H9 (cell line): ENCODE measurements around the gene MED15. TPM values are rescaled to one million over a fixed set of nuclear protein-coding genes. Genes with fewer than 3 reads are reported as not detected.

Experiments used
- DNase-seq: peaks from one replicate; pipeline ENCODE4 v3.0.0-alpha.2; 2017
- H2AFZ ChIP-seq: one replicate; pipeline ENCODE4 v1.6.1; 2013; ENCODE audit warnings: mild to moderate bottlenecking, low read length, control low read depth, moderate library complexity
- H2AK5ac ChIP-seq: 2 replicates; pipeline ENCODE4 v1.6.1; 2013; ENCODE audit warnings: low read length, control low read depth, mixed read lengths; ENCODE audit not compliant: insufficient read length
- H2BK120ac ChIP-seq: one replicate; pipeline ENCODE4 v1.6.1; 2013; ENCODE audit warnings: low read depth, mild to moderate bottlenecking, low read length, control low read depth, inconsistent platforms; ENCODE audit not compliant: poor library complexity, severe bottlenecking
- H2BK12ac ChIP-seq: 2 replicates; pipeline ENCODE4 v1.6.1; 2013; ENCODE audit warnings: low read length, control low read depth, mixed read lengths, low read depth; ENCODE audit not compliant: insufficient read length
- H2BK15ac ChIP-seq: 2 replicates; pipeline ENCODE4 v1.6.1; 2013; ENCODE audit warnings: low read depth, low read length, control low read depth
- H2BK20ac ChIP-seq: one replicate; pipeline ENCODE4 v1.6.1; 2013; ENCODE audit warnings: low read depth, mild to moderate bottlenecking, low read length, control low read depth, inconsistent platforms; ENCODE audit not compliant: poor library complexity, severe bottlenecking
- H2BK5ac ChIP-seq: 2 replicates; pipeline ENCODE4 v1.6.1; 2013; ENCODE audit warnings: low read length, control low read depth, mixed read lengths; ENCODE audit not compliant: insufficient read length
- H3K14ac ChIP-seq: 2 replicates; pipeline ENCODE4 v1.6.1; 2013; ENCODE audit warnings: low read length, control low read depth; ENCODE audit not compliant: insufficient read depth
- H3K18ac ChIP-seq: 2 replicates; pipeline ENCODE4 v1.6.1; 2013; ENCODE audit warnings: low read depth, mild to moderate bottlenecking, mixed read lengths, low read length, control low read depth; ENCODE audit not compliant: insufficient read length
- H3K23ac ChIP-seq: 2 replicates; pipeline ENCODE4 v1.6.1; 2013; ENCODE audit warnings: low read length, control low read depth, mixed read lengths, low read depth; ENCODE audit not compliant: insufficient read length
- H3K23me2 ChIP-seq: 2 replicates; pipeline ENCODE4 v1.6.1; 2013; ENCODE audit warnings: low read depth, mild to moderate bottlenecking, mixed read lengths, low read length, control low read depth; ENCODE audit not compliant: insufficient read length, poor library complexity, severe bottlenecking
- H3K27ac ChIP-seq: 2 replicates; pipeline ENCODE4 v1.5.1; 2013; ENCODE audit warnings: low read length, control low read depth, mixed read lengths, low read depth; ENCODE audit not compliant: insufficient read length
- H3K27me3 ChIP-seq: 2 replicates; pipeline ENCODE4 v1.6.1; 2013; ENCODE audit warnings: low read length, control low read depth, inconsistent platforms; ENCODE audit not compliant: insufficient read depth
- H3K4ac ChIP-seq: 2 replicates; pipeline ENCODE4 v1.6.1; 2013; ENCODE audit warnings: low read depth, mild to moderate bottlenecking, control low read depth, inconsistent platforms, low read length, moderate library complexity
- H3K4me1 ChIP-seq: 2 replicates; pipeline ENCODE4 v1.6.1; 2013; ENCODE audit warnings: low read length, control low read depth, inconsistent platforms; ENCODE audit not compliant: insufficient read depth
- H3K4me2 ChIP-seq: 2 replicates; pipeline ENCODE4 v1.6.1; 2013; ENCODE audit warnings: low read length, control low read depth, mixed read lengths; ENCODE audit not compliant: insufficient read length, insufficient read depth
- H3K56ac ChIP-seq: 2 replicates; pipeline ENCODE4 v1.6.1; 2013; ENCODE audit warnings: low read depth, mild to moderate bottlenecking, mixed read lengths, low read length, control low read depth; ENCODE audit not compliant: insufficient read length
- H3K79me1 ChIP-seq: 2 replicates; pipeline ENCODE4 v1.6.1; 2013; ENCODE audit warnings: low read depth, mild to moderate bottlenecking, moderate library complexity, low read length, control low read depth, inconsistent platforms; ENCODE audit not compliant: insufficient read depth, poor library complexity, severe bottlenecking
- H3K79me2 ChIP-seq: 2 replicates; pipeline ENCODE4 v1.6.1; 2013; ENCODE audit warnings: low read length, control low read depth, inconsistent platforms; ENCODE audit not compliant: insufficient read depth
- H3K9ac ChIP-seq: 2 replicates; pipeline ENCODE4 v1.6.1; 2013; ENCODE audit warnings: low read length, control low read depth, mixed read lengths; ENCODE audit not compliant: insufficient read length; ENCODE audit errors: extremely low read depth
- H3K9me3 ChIP-seq: one replicate; pipeline ENCODE4 v1.6.1; 2013; ENCODE audit warnings: low read depth, low read length, inconsistent platforms; ENCODE audit not compliant: control insufficient read depth
- H3T11ph ChIP-seq: one replicate; pipeline ENCODE4 v1.6.1; 2013; ENCODE audit warnings: mild to moderate bottlenecking, low read length, control low read depth, inconsistent platforms
- H4K20me1 ChIP-seq: one replicate; pipeline ENCODE4 v1.6.1; 2013; ENCODE audit not compliant: control insufficient read depth, insufficient read length, insufficient read depth
- H4K5ac ChIP-seq: 2 replicates; pipeline ENCODE4 v1.6.1; 2013; ENCODE audit warnings: low read depth, mild to moderate bottlenecking, mixed read lengths, low read length, control low read depth; ENCODE audit not compliant: insufficient read length
- H4K8ac ChIP-seq: replicated peaks from 2 replicates; pipeline ENCODE4 v1.6.1; 2013; ENCODE audit warnings: low read length, control low read depth, mixed read lengths, low read depth; ENCODE audit not compliant: insufficient read length
- H4K91ac ChIP-seq: 2 replicates; pipeline ENCODE4 v1.6.1; 2013; ENCODE audit warnings: low read depth, mild to moderate bottlenecking, moderate library complexity, mixed read lengths, low read length, control low read depth; ENCODE audit not compliant: insufficient read length
- H3K27ac Mint-ChIP-seq, 3 experiments: 2 replicates in 2 of 3; 3 replicates in 1 of 3; pipeline ENCODE4 v1.8.0; 2020 to 2021; ENCODE audit warnings: mixed read lengths in 3 of 3, mild to moderate bottlenecking in 1 of 3, moderate library complexity in 1 of 3
- H3K27me3 Mint-ChIP-seq: 2 replicates; pipeline ENCODE4 v1.8.0; 2021; ENCODE audit warnings: low read depth, mild to moderate bottlenecking, moderate library complexity, mixed read lengths
- H3K36me3 Mint-ChIP-seq, 3 experiments: 2 replicates in 2 of 3; 3 replicates in 1 of 3; pipeline ENCODE4 v1.8.0; 2020 to 2021; ENCODE audit warnings: low read depth in 3 of 3, mixed read lengths in 3 of 3; ENCODE audit not compliant: insufficient read depth in 1 of 3
- H3K4me1 Mint-ChIP-seq, 2 experiments: 2 replicates each; pipeline ENCODE4 v1.8.0; 2020; ENCODE audit warnings: mixed read lengths in 2 of 2
- H3K4me3 Mint-ChIP-seq, 2 experiments: 2 replicates in 1 of 2; 3 replicates in 1 of 2; pipeline ENCODE4 v1.8.0; 2020 to 2021; ENCODE audit warnings: mild to moderate bottlenecking in 2 of 2, mixed read lengths in 2 of 2, moderate library complexity in 1 of 2
- H3K9me3 Mint-ChIP-seq, 2 experiments: 2 replicates in 1 of 2; 3 replicates in 1 of 2; pipeline ENCODE4 v1.8.0; 2020; ENCODE audit warnings: mild to moderate bottlenecking in 2 of 2, mixed read lengths in 2 of 2, moderate library complexity in 1 of 2
- WGBS: extraction: QIAGEN DNeasy Blood & Tissue Kit; methylation state at CpG from one replicate; pipeline ENCODE4 v1.1.7; 2013; ENCODE audit warnings: missing lambda C conversion rate, low lambda C conversion rate, mixed read lengths; ENCODE audit not compliant: insufficient read length; ENCODE audit errors: extremely low coverage; 5-methylcytosine and 5-hydroxymethylcytosine counted together
- total RNA-seq: library from RNA; stranded (reverse); gene quantifications from 2 replicates; pipeline ENCODE4 v1.2.1, GENCODE V29; 2021
- TF ChIP-seq, protein P1 (sequence below): fragments of 200-600 bp; sonication (generic); conservative IDR thresholded peaks from 3 replicates; pipeline ENCODE4 v1.8.0; 2021; ENCODE audit warnings: antibody characterized with exemption, mild to moderate bottlenecking

The MED15 gene
- total RNA-seq, 1 experiment from 2014 or later: 47.4 TPM

DNA sequence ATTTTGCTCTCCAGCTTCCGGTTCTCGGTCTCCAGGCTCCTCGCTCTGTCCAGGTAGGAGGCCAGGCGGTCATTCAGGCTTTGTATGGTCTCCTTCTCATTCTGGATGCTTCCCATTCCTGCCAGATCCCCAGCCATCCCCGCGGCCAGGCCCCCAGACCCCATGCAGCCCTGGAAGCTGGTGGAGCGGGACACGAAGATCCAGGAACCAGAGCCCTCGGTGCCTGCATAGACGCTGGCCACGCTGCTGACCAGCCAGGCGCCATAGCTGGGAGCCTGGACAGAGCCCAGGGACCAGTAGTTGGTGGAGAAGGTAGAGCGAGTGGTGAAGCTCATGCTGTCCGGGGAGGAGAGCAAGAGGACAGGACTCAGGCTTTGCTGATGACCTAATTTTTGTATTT lies 23.6 kb upstream of the MED15 start:
- Mint-ChIP-seq H3K27me3 (no peaks in the 10 kb centered on the region), H3K27ac (no peak overlapping the region), H3K9me3 (no peaks in the 10 kb centered on the region), H3K4me1 (peaks cover 0 to 5% of the 10 kb centered on the region in 2 experiments; a peak in 1 of 4 replicates), H3K36me3 (peaks cover 4 to 16% (median 8%) of the 10 kb centered on the region in 3 experiments; a peak in 6 of 7 replicates), H3K4me3 (no peak overlapping the region)
- no peak overlapping the region for H4K8ac ChIP-seq
- H3K18ac ChIP-seq: no peak overlapping the region
- H2AK5ac ChIP-seq: no peak overlapping the region
- no peak overlapping the region for H2AFZ ChIP-seq
- no peaks in the 10 kb centered on the region for H3K9me3 ChIP-seq
- H4K20me1 ChIP-seq: no peaks in the 10 kb centered on the region
- no peaks in the 10 kb centered on the region for H3K4me1 ChIP-seq
- H3T11ph ChIP-seq: no peak overlapping the region
- H3K79me1 ChIP-seq: no peaks in the 10 kb centered on the region
- H3K9ac ChIP-seq: no peak overlapping the region
- no peak overlapping the region for H2BK120ac ChIP-seq
- H3K23ac ChIP-seq: no peak overlapping the region
- H3K27me3 ChIP-seq: no peaks in the 10 kb centered on the region
- no peak overlapping the region for H3K4me2 ChIP-seq
- H3K23me2 ChIP-seq: no peaks in the 10 kb centered on the region
- no peak overlapping the region; the same call in 1 of the 2 replicates for H3K14ac ChIP-seq
- no peak overlapping the region for H2BK20ac ChIP-seq
- H2BK5ac ChIP-seq: no peak overlapping the region
- no CpG with 5 or more reads among the region's 14 CpGs for WGBS
- H3K27ac ChIP-seq: no peak overlapping the region
- H3K56ac ChIP-seq: no peak overlapping the region
- H4K91ac ChIP-seq: no peak overlapping the region
- H3K4ac ChIP-seq: no peak overlapping the region
- no peaks in the 10 kb centered on the region for H3K79me2 ChIP-seq
- no peak for DNase-seq
- no peak overlapping the region for H2BK12ac ChIP-seq
- no peak overlapping the region for H4K5ac ChIP-seq
- H2BK15ac ChIP-seq: no peak overlapping the region
- TF ChIP-seq, protein P1, sequence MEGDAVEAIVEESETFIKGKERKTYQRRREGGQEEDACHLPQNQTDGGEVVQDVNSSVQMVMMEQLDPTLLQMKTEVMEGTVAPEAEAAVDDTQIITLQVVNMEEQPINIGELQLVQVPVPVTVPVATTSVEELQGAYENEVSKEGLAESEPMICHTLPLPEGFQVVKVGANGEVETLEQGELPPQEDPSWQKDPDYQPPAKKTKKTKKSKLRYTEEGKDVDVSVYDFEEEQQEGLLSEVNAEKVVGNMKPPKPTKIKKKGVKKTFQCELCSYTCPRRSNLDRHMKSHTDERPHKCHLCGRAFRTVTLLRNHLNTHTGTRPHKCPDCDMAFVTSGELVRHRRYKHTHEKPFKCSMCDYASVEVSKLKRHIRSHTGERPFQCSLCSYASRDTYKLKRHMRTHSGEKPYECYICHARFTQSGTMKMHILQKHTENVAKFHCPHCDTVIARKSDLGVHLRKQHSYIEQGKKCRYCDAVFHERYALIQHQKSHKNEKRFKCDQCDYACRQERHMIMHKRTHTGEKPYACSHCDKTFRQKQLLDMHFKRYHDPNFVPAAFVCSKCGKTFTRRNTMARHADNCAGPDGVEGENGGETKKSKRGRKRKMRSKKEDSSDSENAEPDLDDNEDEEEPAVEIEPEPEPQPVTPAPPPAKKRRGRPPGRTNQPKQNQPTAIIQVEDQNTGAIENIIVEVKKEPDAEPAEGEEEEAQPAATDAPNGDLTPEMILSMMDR: no peak
